ENCODE data around the gene CRELD2. TPM values are rescaled to one million over a fixed set of nuclear protein-coding genes. Genes with fewer than 3 reads are reported as not detected.

The CRELD2 gene
- polyA plus RNA-seq, 3 donors = 20.3 to 33.2 (median 27.6) TPM

DNA sequence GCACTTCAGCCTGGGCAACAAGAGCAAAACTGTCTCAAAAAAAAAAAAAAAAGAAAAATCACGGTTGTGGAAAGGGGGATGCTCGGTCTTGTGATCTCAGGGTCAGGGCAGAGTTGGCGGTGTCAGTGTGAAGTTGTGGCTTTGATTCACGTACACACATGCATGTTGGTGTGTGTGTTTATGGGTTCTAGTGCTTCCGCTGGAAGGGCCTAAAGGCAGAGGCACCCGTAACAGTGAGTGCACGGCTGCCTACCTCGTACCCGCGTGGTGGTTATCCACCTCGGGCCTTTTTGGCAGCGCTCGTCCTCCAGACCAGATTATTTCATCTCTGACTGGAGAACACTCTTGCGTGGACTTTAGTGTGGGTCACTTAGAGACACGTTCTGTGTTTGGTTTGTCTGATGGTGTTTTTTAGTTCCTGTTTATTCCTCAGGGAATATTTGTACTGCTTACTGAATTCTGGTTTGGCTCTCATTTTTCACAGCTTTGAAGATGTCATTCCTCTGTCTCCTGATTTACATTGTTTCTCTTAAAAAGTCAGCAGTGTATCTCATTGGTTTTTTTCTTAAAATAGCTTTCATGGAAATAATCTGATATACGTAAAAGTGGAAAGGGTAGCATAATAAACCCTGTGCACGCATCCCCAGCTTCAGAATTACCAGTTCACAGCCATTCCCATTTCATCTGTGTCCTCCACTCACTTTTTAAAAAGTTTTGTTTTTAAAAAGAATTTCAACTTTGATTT lies 49.2 kb upstream of the CRELD2 start:
- Histone ChIP-seq H3K4me1 (ENCODE audit: control insufficient read depth in 1 of 2, insufficient read depth in 2 of 2, low read length in 2 of 2) (no peaks in the 10 kb centered on the region), H3K27me3 (ENCODE audit: control insufficient read depth in 2 of 2, insufficient read depth in 2 of 2, low read length in 2 of 2) (no peaks in the 10 kb centered on the region), H4K20me1 (ENCODE audit: insufficient read depth, low read length) (peaks cover 73% of the 10 kb centered on the region), H2AFZ (ENCODE audit: insufficient read depth, low read depth, low read length, poor library complexity, severe bottlenecking) (no peak overlapping the region), H3K4me3 (replicated peaks in 1 of 3; ENCODE audit: low read depth in 2 of 3, low read length in 3 of 3) (no peak overlapping the region), H3K9me3 (replicated peaks in 1 of 2; ENCODE audit: control insufficient read depth in 1 of 2, insufficient read depth in 1 of 2, low read length in 2 of 2) (peaks cover 44 to 48% of the 10 kb centered on the region in 2 donors), H3K27ac (ENCODE audit: low read depth in 1 of 2, low read length in 2 of 2) (no peak overlapping the region), H3K9ac (ENCODE audit: insufficient read depth, low read length, poor library complexity, severe bottlenecking) (no peak overlapping the region), H3K36me3 (replicated peaks in 1 of 2; ENCODE audit: control insufficient read depth in 1 of 2, insufficient read depth in 2 of 2, low read length in 2 of 2) (peaks cover 0 to 28% of the 10 kb centered on the region in 2 donors), H3K79me2 (ENCODE audit: insufficient read depth, low read length) (peaks cover 99% of the 10 kb centered on the region), H3K4me2 (replicated peaks; ENCODE audit: extremely low read depth, low read length, poor library complexity, severe bottlenecking) (no peak overlapping the region)
- Mint-ChIP-seq H3K4me1 (peaks cover 3% of the 10 kb centered on the region), H3K36me3 (peaks cover 40 to 62% of the 10 kb centered on the region in 2 donors), H3K9me3 (peaks cover 26 to 55% (median 40%) of the 10 kb centered on the region in 7 donors), H3K27ac (no peak overlapping the region), H3K27me3 (ENCODE audit: low read depth in 3 of 3) (no peaks in the 10 kb centered on the region), H3K4me3 (no peak overlapping the region)
- TF ChIP-seq, protein P1, sequence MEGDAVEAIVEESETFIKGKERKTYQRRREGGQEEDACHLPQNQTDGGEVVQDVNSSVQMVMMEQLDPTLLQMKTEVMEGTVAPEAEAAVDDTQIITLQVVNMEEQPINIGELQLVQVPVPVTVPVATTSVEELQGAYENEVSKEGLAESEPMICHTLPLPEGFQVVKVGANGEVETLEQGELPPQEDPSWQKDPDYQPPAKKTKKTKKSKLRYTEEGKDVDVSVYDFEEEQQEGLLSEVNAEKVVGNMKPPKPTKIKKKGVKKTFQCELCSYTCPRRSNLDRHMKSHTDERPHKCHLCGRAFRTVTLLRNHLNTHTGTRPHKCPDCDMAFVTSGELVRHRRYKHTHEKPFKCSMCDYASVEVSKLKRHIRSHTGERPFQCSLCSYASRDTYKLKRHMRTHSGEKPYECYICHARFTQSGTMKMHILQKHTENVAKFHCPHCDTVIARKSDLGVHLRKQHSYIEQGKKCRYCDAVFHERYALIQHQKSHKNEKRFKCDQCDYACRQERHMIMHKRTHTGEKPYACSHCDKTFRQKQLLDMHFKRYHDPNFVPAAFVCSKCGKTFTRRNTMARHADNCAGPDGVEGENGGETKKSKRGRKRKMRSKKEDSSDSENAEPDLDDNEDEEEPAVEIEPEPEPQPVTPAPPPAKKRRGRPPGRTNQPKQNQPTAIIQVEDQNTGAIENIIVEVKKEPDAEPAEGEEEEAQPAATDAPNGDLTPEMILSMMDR (IDR thresholded peaks at IDR 0.05) = no peak
- DNase-seq = no peak
- WGBS (ENCODE audit: insufficient coverage) = 96% methylated on average over 14 of the region's 17 CpGs
- intact Hi-C loops (cut with micrococcal nuclease) = no loop called here

DNA sequence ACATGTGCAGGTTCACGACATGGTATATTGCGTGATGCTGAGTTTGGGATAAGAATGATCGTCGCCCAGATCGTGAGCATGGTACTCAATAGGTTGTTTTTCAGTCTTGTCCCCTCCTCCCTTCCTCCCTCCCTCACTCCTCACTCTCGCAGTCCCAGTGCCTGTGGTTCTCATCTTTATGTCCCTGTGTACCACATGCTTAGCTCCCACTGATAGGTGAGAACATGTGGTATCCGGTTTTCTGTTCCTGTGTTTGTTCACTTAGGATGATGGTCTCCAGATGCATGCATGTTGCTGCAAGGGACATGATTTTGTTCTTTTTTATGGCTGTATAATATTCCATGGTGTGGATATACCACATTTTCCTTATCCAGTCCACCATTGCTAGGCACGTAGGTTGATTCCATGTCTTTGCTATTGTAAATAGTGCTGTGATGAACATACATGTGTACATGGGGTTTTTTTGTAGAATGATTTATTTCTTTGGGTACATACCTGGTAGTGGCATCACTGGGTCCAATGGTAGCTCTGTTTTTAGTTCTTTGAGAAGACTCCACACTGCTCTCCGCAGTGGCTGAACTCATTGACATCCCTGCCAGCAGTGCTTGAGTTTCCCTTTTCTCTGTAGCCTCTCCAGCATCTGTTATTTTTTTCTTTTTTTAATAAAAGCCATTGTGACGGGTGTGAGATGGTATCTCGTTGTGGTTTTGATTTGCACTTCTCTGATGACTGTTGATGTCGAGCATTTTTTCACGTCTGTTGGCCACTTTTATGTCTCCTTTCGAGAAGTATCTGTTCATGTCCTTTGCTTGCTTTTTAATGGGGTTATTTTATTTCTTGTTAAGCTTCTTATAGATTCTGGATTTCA lies 48.4 kb upstream of the CRELD2 start:
- Histone ChIP-seq H3K4me2 (replicated peaks; ENCODE audit: extremely low read depth, low read length, poor library complexity, severe bottlenecking) (no peak overlapping the region), H2AFZ (ENCODE audit: insufficient read depth, low read depth, low read length, poor library complexity, severe bottlenecking) (no peak overlapping the region), H3K36me3 (replicated peaks in 1 of 2; ENCODE audit: control insufficient read depth in 1 of 2, insufficient read depth in 2 of 2, low read length in 2 of 2) (peaks cover 0 to 28% of the 10 kb centered on the region in 2 donors), H3K9ac (ENCODE audit: insufficient read depth, low read length, poor library complexity, severe bottlenecking) (no peak overlapping the region), H3K9me3 (replicated peaks in 1 of 2; ENCODE audit: control insufficient read depth in 1 of 2, insufficient read depth in 1 of 2, low read length in 2 of 2) (peaks cover 39 to 42% of the 10 kb centered on the region in 2 donors), H3K27ac (ENCODE audit: low read depth in 1 of 2, low read length in 2 of 2) (no peak overlapping the region), H3K4me1 (ENCODE audit: control insufficient read depth in 1 of 2, insufficient read depth in 2 of 2, low read length in 2 of 2) (no peaks in the 10 kb centered on the region), H3K27me3 (ENCODE audit: control insufficient read depth in 2 of 2, insufficient read depth in 2 of 2, low read length in 2 of 2) (no peaks in the 10 kb centered on the region), H3K4me3 (replicated peaks in 1 of 3; ENCODE audit: low read depth in 2 of 3, low read length in 3 of 3) (no peak overlapping the region), H3K79me2 (ENCODE audit: insufficient read depth, low read length) (peaks cover 99% of the 10 kb centered on the region), H4K20me1 (ENCODE audit: insufficient read depth, low read length) (peaks cover 68% of the 10 kb centered on the region)
- DNase-seq = no peak
- TF ChIP-seq, protein P1 (IDR thresholded peaks at IDR 0.05) = no peak
- Mint-ChIP-seq H3K9me3 (peaks cover 26 to 48% (median 40%) of the 10 kb centered on the region in 7 donors), H3K4me3 (no peak overlapping the region), H3K27ac (no peak overlapping the region), H3K27me3 (ENCODE audit: low read depth in 3 of 3) (no peaks in the 10 kb centered on the region), H3K36me3 (peaks cover 41 to 64% of the 10 kb centered on the region in 2 donors), H3K4me1 (peaks cover 3% of the 10 kb centered on the region)
- intact Hi-C loops (cut with micrococcal nuclease) = no loop called here
- WGBS (ENCODE audit: insufficient coverage) = no CpG with 5 or more reads among the region's 14 CpGs

Data from CD14-positive monocyte (primary cell).